SK-N-MC (cell line): ENCODE results near the gene CAMK1G.

ENCODE experiments used
- DNase-seq: peaks from one replicate; pipeline ENCODE4 v3.0.0-alpha.2; 2011; ENCODE audit warnings: low read depth, low spot score
- H3K27ac ChIP-seq: fragments of 200-600 bp; sonication (generic); 2 replicates; pipeline ENCODE4 v1.5.1; 2016; ENCODE audit warnings: mixed run types
- H3K36me3 ChIP-seq: fragments of 200-600 bp; sonication (generic); 2 replicates; pipeline ENCODE4 v1.6.1; 2017; ENCODE audit warnings: antibody characterized with exemption, low read length, mixed read lengths; ENCODE audit not compliant: insufficient read depth
- H3K4me3 ChIP-seq: fragments of 200-600 bp; sonication (generic); 2 replicates; pipeline ENCODE4 v1.5.1; 2016
- H3K9ac ChIP-seq: fragments of 200-600 bp; sonication (generic); 2 replicates; pipeline ENCODE4 v1.8.0; 2017; ENCODE audit warnings: mixed run types, mixed read lengths; ENCODE audit not compliant: insufficient read length
- H3K9me3 ChIP-seq: fragments of 200-600 bp; sonication (generic); 2 replicates; pipeline ENCODE4 v1.6.1; 2017; ENCODE audit warnings: low read depth, mild to moderate bottlenecking, antibody characterized with exemption, low read length, moderate library complexity, mixed read lengths
- EZH2 ChIP-seq: fragments of 200-600 bp; sonication (generic); IDR thresholded peaks from one replicate; pipeline ENCODE4 v1.6.1; 2017; ENCODE audit warnings: antibody characterized with exemption
- FOXP2 ChIP-seq: optimal IDR thresholded peaks from 2 replicates; pipeline ENCODE3; 2011; ENCODE audit warnings: mild to moderate bottlenecking, moderate library complexity; ENCODE audit not compliant: insufficient read depth; ENCODE audit errors: extremely low read length, control extremely low read depth
- POLR2AphosphoS5 ChIP-seq: IDR thresholded peaks from 2 replicates; pipeline ENCODE4 v1.6.1; 2012; ENCODE audit warnings: mild to moderate bottlenecking, low read depth, low read length, borderline replicate concordance

The CAMK1G gene

DNA sequence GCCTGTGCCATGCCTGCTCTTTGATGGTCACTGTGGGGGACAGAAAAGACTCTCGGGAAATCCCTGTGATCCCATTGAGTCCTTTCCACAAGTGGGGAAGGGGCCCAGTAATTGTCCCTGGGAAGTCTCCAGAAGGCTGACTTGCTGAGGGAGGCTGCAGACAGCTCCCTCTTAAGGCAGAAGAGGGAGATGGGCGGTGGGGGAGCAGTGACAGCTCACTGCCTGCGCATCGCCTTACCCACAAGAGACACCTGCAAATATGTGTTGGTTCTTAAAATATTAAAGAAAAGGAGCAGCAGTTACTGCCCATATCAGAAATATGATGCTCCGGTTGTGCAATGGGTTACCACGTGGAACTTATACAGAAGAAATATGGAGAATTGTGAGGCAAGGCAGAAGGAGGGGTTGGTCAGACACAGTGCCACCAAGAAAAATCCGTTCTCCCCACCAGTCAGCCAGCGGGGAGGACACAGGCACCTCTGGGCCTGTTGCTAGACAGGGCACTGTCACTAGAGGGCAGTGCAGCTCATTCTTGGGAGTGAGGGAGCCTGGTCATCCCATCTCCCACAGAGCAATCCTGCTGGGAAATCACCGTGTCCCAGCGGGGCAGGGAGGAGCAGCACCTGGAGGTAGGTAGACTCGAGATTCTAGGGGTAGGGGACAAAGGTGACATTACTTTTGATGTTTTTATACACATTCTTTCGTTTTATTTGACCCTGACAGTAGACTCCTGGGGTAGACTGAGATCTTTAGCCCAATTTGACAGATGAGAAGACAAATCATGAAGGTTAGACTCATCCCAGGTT is 6.9 kb upstream of the CAMK1G start:
- no peak for DNase-seq

DNA sequence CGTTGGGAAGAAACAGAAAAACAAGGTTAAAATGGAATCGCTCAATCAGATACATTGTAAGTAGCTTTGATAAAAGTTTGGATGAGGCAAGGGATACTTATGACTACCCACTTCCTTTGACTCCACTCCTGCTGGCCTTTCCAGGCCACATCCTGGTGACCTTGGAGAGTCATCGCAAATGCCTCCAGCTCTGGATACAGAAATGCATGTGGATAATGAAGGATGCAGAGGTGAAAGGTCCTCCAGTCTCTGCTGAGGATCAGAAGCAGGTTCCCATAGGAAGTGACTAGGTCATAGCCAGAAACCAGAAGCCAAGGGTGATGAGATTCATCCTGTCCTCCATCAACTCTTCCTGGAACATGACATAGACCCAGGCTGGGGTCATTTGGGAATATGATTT is 6.2 kb upstream of the CAMK1G start:
- TF ChIP-seq FOXP2 (no peak), POLR2AphosphoS5 (no peak), EZH2 (no peak)
- DNase-seq, result no peak
- no peak overlapping the region for H3K4me3 ChIP-seq
- H3K27ac ChIP-seq, result no peak overlapping the region
- H3K9ac ChIP-seq, result no peak overlapping the region
- no peaks in the 10 kb centered on the region for H3K9me3 ChIP-seq
- no peaks in the 10 kb centered on the region for H3K36me3 ChIP-seq

More for the DNA sequence above, 6.9 kb upstream of the CAMK1G start:
- H3K36me3 ChIP-seq, result no peaks in the 10 kb centered on the region
- no peaks in the 10 kb centered on the region for H3K9me3 ChIP-seq
- no peak for TF ChIP-seq FOXP2
- TF ChIP-seq POLR2AphosphoS5, result no peak
- TF ChIP-seq EZH2, result no peak
- no peak overlapping the region for H3K27ac ChIP-seq
- H3K9ac ChIP-seq, result no peak overlapping the region
- no peak overlapping the region for H3K4me3 ChIP-seq

GRCh38 chr1:209580577-209580976 is 2.9 kb upstream of the CAMK1G start:
- no peak for DNase-seq
- H3K9me3 ChIP-seq, result no peaks in the 10 kb centered on the region
- H3K27ac ChIP-seq, result no peak overlapping the region
- no peaks in the 10 kb centered on the region for H3K36me3 ChIP-seq
- no peak overlapping the region for H3K9ac ChIP-seq
- no peak overlapping the region for H3K4me3 ChIP-seq
- TF ChIP-seq POLR2AphosphoS5 (no peak), EZH2 (no peak), FOXP2 (no peak)

DNA sequence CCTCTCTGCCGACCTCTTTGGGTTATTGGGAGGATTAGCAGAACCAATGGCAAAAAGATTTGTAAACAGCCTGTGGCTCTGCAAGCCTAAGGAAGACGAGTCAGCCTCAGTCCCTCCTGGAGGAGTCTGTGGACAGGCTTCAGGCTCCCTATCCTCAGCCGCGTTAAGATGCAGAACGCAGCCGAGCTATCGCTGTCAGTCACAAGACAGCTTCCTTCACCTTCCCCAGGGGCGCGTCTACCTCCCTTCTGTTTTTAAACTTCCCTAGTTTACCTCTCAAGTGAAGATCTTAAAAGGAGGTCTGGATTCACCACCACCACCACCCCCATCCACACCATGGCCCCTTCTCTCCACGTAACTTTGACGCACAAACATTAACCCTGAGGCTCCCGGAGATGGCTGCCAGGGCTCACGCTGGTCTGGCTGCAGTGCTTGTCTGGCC is 738 bp downstream of the CAMK1G start:
- no peak for DNase-seq
- H3K27ac ChIP-seq, result no peak overlapping the region
- H3K9me3 ChIP-seq, result no peaks in the 10 kb centered on the region
- H3K9ac ChIP-seq, result no peak overlapping the region
- H3K4me3 ChIP-seq, result no peak overlapping the region
- H3K36me3 ChIP-seq, result no peaks in the 10 kb centered on the region
- TF ChIP-seq EZH2 (no peak), POLR2AphosphoS5 (no peak), FOXP2 (no peak)

DNA sequence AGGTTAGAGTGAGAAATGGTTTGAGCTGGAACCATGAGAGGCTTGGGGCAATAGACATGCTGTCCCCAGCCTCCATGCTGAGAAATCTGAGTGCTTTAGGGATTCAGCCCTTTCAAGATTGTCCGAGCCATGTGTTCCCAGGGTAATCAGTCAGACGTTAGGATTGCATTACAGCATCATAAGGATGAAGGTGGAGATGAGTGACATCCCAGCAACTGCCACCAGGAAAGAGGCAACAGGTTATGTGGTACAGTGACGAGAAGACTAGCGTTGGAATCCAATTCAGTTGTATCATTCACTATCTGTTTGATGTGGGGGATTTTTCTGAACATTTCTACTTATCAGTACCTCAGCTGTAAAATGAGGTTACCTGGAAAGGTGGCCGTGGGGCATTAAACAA is 1.7 kb downstream of the CAMK1G start:
- no peak for TF ChIP-seq FOXP2
- no peak for TF ChIP-seq EZH2
- no peak for TF ChIP-seq POLR2AphosphoS5
- H3K27ac ChIP-seq, result no peak overlapping the region
- H3K36me3 ChIP-seq, result no peaks in the 10 kb centered on the region
- no peak overlapping the region for H3K4me3 ChIP-seq
- no peak for DNase-seq
- H3K9me3 ChIP-seq, result no peaks in the 10 kb centered on the region
- no peak overlapping the region for H3K9ac ChIP-seq

- Histone ChIP-seq H3K9ac (no peak overlapping the region), H3K36me3 (no peaks in the 10 kb centered on the region), H3K9me3 (no peaks in the 10 kb centered on the region), H3K4me3 (no peak overlapping the region), H3K27ac (no peak overlapping the region)
- no peak for DNase-seq
- no peak for TF ChIP-seq POLR2AphosphoS5
- no peak for TF ChIP-seq EZH2
These were observed 2.2 kb downstream of the CAMK1G start for GRCh38 chr1:209585672-209586071.

DNA sequence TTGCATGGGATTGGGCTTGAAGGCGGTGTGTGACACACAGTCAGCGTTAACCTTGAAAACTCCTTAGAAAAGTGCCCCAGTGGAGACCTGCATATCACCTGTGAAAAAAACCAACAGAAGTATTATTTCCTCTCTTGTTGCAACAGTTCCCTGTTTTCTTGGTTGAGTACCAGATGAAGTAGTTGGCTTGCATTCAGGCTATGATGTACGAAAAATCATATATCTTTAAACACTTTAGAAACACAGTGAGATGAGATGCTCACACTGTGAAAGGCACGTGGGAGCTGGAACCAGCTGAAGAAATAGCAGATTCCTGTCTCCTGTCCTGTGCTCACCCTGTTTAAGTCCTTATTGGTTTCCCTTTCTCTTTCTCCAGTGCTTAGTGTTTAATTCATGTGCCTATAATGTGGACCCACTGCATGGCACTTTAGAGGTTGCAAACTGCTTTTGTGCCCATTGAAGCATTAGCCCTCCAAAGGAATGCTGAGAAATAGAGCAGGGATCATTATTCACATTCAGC is 2.8 kb downstream of the CAMK1G start:
- no peak overlapping the region for H3K27ac ChIP-seq
- no peak overlapping the region for H3K9ac ChIP-seq
- H3K36me3 ChIP-seq, result no peaks in the 10 kb centered on the region
- TF ChIP-seq FOXP2 (no peak), POLR2AphosphoS5 (no peak), EZH2 (no peak)
- DNase-seq, result no peak
- H3K9me3 ChIP-seq, result no peaks in the 10 kb centered on the region
- no peak overlapping the region for H3K4me3 ChIP-seq

GRCh38 chr1:209587789-209588188 is 4.3 kb downstream of the CAMK1G start:
- no peak for TF ChIP-seq POLR2AphosphoS5
- no peak for TF ChIP-seq FOXP2
- no peak for TF ChIP-seq EZH2
- H3K27ac ChIP-seq, result no peak overlapping the region
- DNase-seq, result no peak
- no peak overlapping the region for H3K9ac ChIP-seq
- no peaks in the 10 kb centered on the region for H3K9me3 ChIP-seq
- no peak overlapping the region for H3K4me3 ChIP-seq
- H3K36me3 ChIP-seq, result no peaks in the 10 kb centered on the region

DNA sequence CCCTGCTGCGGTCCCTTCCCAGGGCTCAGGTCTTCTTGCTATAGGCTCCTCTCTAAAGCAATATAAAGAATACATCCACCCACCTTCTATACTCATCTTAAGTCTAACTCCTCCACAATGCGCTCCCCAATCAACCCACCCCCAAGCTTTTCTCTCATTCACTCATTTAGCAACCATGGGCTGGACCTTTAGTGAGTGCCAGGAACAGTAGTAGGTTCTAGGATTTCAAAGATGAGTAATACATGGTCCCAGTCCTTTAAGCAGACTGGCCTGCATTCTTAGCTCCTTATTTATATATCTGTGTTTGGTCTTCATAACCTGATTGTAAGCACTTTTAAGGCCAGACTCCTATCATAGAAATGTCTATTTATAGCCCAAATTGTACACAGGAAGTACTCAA is 5.9 kb downstream of the CAMK1G start:
- TF ChIP-seq FOXP2 (no peak), POLR2AphosphoS5 (no peak)
- H3K4me3 ChIP-seq, result no peak overlapping the region
- no peak for DNase-seq
- no peak overlapping the region for H3K27ac ChIP-seq
- no peak overlapping the region for H3K9ac ChIP-seq
- no peaks in the 10 kb centered on the region for H3K9me3 ChIP-seq
- H3K36me3 ChIP-seq, result no peaks in the 10 kb centered on the region
